ENCODE results near the gene KCNV2. TPM values are rescaled to one million over a fixed set of nuclear protein-coding genes. Genes with fewer than 3 reads are reported as not detected.

Gene KCNV2
- total RNA-seq (ENCODE audit: unreplicated experiment), result not detected
- long read RNA-seq, result 0 reads

DNA sequence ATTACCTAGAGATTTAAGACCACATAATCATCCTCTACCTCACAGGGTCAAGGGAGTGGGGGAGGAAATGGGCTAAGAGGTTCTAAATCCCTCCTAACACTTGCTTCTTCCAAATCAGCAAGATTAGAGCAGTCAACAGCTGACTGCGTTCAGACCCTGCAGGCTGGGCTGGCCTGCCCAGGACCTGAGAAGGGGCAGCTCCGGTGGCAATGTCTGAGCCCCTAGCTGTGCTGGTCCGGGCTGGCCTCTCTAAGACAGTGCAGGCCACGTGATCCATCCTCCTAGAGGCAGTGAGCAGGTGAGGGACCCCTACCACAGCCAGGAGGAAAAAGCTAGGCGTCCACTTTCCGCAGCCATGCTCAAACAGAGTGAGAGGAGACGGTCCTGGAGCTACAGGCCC is at the start of gene KCNV2:
KCNV2 (plus strand) TSS at position 126 of the 400 bp plus-strand sequence; CDS start at position 356, 230 bp downstream.
- TF ChIP-seq, protein P1, sequence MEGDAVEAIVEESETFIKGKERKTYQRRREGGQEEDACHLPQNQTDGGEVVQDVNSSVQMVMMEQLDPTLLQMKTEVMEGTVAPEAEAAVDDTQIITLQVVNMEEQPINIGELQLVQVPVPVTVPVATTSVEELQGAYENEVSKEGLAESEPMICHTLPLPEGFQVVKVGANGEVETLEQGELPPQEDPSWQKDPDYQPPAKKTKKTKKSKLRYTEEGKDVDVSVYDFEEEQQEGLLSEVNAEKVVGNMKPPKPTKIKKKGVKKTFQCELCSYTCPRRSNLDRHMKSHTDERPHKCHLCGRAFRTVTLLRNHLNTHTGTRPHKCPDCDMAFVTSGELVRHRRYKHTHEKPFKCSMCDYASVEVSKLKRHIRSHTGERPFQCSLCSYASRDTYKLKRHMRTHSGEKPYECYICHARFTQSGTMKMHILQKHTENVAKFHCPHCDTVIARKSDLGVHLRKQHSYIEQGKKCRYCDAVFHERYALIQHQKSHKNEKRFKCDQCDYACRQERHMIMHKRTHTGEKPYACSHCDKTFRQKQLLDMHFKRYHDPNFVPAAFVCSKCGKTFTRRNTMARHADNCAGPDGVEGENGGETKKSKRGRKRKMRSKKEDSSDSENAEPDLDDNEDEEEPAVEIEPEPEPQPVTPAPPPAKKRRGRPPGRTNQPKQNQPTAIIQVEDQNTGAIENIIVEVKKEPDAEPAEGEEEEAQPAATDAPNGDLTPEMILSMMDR (IDR thresholded peaks at IDR 0.05; ENCODE audit: partially characterized antibody, unreplicated experiment), result no peak
- H3K4me3 Mint-ChIP-seq (ENCODE audit: unreplicated experiment), result no peak within 1 kb of the TSS
- peaks cover 4% of the 10 kb centered on the region for H3K9me3 Mint-ChIP-seq (ENCODE audit: unreplicated experiment)
- no peaks in the 10 kb centered on the region for H3K4me1 Mint-ChIP-seq (ENCODE audit: low read depth, unreplicated experiment)
- peaks cover 4% of the 10 kb centered on the region for H3K36me3 Mint-ChIP-seq (ENCODE audit: unreplicated experiment)
- no peak within 1 kb of the TSS for H3K27ac Mint-ChIP-seq (ENCODE audit: unreplicated experiment)
- no peak for DNase-seq
- H3K27me3 Mint-ChIP-seq (ENCODE audit: unreplicated experiment), result peaks cover 3% of the 10 kb centered on the region

DNA sequence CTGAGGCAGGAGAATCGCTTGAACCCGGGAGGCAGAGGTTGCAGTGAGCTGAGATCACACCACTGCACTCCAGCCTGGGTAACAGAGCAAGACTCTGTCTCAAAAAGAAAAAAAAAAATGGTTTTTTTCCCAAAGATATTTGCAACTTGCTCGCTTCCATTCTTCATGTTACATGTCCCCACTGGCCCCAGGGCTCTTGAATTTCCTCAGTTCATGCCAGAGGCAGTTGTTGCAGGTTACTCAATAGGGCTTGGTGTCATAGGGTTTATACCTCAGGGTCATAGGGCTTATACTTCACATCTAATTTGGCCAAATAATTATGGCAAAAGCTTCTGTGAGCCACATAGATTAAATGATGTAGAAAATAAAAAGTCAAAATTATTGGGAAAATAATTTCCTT is 44.1 kb upstream of the KCNV2 start:
- no peaks in the 10 kb centered on the region for H3K9me3 Mint-ChIP-seq (ENCODE audit: unreplicated experiment)
- H3K4me1 Mint-ChIP-seq (ENCODE audit: low read depth, unreplicated experiment), result no peaks in the 10 kb centered on the region
- no peak for DNase-seq
- H3K27me3 Mint-ChIP-seq (ENCODE audit: unreplicated experiment), result no peaks in the 10 kb centered on the region
- H3K4me3 Mint-ChIP-seq (ENCODE audit: unreplicated experiment), result no peak overlapping the region
- no peak overlapping the region for H3K27ac Mint-ChIP-seq (ENCODE audit: unreplicated experiment)
- peaks cover under 1% of the 10 kb centered on the region for H3K36me3 Mint-ChIP-seq (ENCODE audit: unreplicated experiment)
- TF ChIP-seq, protein P1 (IDR thresholded peaks at IDR 0.05; ENCODE audit: partially characterized antibody, unreplicated experiment), result no peak

DNA sequence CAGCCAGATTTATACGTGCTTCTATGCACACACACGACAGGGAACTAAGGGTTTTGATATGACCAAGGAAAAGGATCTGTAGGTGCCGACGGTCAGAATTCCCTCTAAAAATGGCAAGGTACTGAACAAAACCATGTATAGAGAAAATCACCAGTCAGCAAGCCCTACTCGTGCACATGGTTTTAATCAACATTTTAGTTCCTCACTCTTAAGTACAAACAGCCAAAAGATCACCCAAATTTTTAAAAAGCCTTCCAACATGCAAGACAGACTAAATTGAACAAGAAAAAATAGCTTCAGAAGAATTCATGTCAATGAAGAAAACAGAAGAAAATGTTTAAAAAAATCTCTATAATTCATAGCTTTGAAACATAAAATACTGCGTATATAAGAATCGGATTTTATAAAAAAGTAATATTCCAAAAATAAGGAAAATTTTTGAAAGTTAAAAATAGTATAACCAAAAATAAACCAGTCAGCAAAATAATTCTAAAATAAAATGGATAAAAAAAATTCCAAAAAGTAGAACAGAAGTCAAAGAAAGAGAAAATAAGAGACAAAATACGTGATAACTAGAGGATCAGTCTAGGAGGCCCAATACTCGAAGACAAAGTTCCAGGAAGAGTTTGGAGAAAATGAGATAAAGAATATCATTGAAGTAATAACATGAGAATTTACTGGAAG is 43.0 kb upstream of the KCNV2 start:
- no peak overlapping the region for H3K4me3 Mint-ChIP-seq (ENCODE audit: unreplicated experiment)
- H3K9me3 Mint-ChIP-seq (ENCODE audit: unreplicated experiment), result no peaks in the 10 kb centered on the region
- H3K27me3 Mint-ChIP-seq (ENCODE audit: unreplicated experiment), result no peaks in the 10 kb centered on the region
- TF ChIP-seq, protein P1 (IDR thresholded peaks at IDR 0.05; ENCODE audit: partially characterized antibody, unreplicated experiment), result no peak
- no peak for DNase-seq
- H3K4me1 Mint-ChIP-seq (ENCODE audit: low read depth, unreplicated experiment), result no peaks in the 10 kb centered on the region
- H3K27ac Mint-ChIP-seq (ENCODE audit: unreplicated experiment), result no peak overlapping the region
- H3K36me3 Mint-ChIP-seq (ENCODE audit: unreplicated experiment), result no peaks in the 10 kb centered on the region

DNA sequence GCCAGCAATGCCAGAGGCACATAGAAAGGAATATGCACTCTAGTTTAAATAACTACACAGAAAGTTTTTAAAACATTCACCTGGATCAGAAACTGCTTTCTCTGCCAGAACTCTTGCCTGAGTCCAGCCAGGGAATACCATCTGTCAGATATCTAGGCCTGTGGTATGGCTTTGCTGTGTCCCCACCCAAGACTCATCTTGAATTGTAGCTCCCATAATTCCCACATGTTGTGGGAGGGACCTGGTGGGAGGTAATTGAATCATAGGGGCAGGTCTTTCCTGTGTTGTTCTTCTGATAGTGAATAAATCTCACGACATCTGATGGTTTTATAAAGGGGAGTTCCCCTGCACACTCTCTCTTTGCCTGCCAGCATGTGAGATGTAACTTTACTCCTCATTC is 41.5 kb upstream of the KCNV2 start:
- H3K36me3 Mint-ChIP-seq (ENCODE audit: unreplicated experiment), result no peaks in the 10 kb centered on the region
- no peak overlapping the region for H3K27ac Mint-ChIP-seq (ENCODE audit: unreplicated experiment)
- no peak for DNase-seq
- H3K9me3 Mint-ChIP-seq (ENCODE audit: unreplicated experiment), result no peaks in the 10 kb centered on the region
- H3K4me1 Mint-ChIP-seq (ENCODE audit: low read depth, unreplicated experiment), result no peaks in the 10 kb centered on the region
- H3K27me3 Mint-ChIP-seq (ENCODE audit: unreplicated experiment), result no peaks in the 10 kb centered on the region
- TF ChIP-seq, protein P1 (IDR thresholded peaks at IDR 0.05; ENCODE audit: partially characterized antibody, unreplicated experiment), result no peak
- no peak overlapping the region for H3K4me3 Mint-ChIP-seq (ENCODE audit: unreplicated experiment)

DNA sequence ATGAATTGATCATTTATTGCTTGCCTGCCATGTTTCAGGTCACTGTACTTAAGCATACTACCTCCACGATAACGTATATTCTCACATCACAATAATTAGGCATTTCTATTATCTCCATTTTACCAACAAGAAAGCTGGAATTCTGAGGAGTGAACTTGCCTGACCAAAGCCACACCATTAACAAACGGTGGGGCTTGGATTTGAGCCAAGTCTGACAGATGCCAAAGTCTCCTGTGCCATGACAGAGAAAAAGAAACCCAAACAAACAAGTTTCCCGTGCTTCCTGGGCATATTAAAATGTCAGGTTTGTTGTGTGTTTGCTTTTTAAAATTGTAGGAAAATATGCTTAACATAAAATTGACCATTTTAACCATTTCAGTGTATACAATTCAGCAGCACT is 40.8 kb upstream of the KCNV2 start:
- no peaks in the 10 kb centered on the region for H3K4me1 Mint-ChIP-seq (ENCODE audit: low read depth, unreplicated experiment)
- TF ChIP-seq, protein P1 (IDR thresholded peaks at IDR 0.05; ENCODE audit: partially characterized antibody, unreplicated experiment), result no peak
- no peak overlapping the region for H3K4me3 Mint-ChIP-seq (ENCODE audit: unreplicated experiment)
- no peaks in the 10 kb centered on the region for H3K27me3 Mint-ChIP-seq (ENCODE audit: unreplicated experiment)
- H3K27ac Mint-ChIP-seq (ENCODE audit: unreplicated experiment), result no peak overlapping the region
- no peaks in the 10 kb centered on the region for H3K9me3 Mint-ChIP-seq (ENCODE audit: unreplicated experiment)
- no peaks in the 10 kb centered on the region for H3K36me3 Mint-ChIP-seq (ENCODE audit: unreplicated experiment)
- DNase-seq, result no peak

Measured in glutamatergic neuron (in vitro differentiated cells).